HepG2 (cell line): ENCODE results near the gene VWA1. TPM values are rescaled to one million over a fixed set of nuclear protein-coding genes. Genes with fewer than 3 reads are reported as not detected.

Source experiments
- CREM ChIP-seq, 2 experiments: sonication (generic) in 1 of 2; formaldehyde crosslinking in 1 of 2; IDR thresholded peaks; 2 replicates each; pipeline versions ENCODE4 v1.4.0 to v1.6.1; 2016 to 2020; ENCODE audit warnings: antibody characterized with exemption in 1 of 2, mild to moderate bottlenecking in 1 of 2, missing genetic modification reagents in 1 of 2
- DNMT1 ChIP-seq: sonication (generic); formaldehyde crosslinking; IDR thresholded peaks from 2 replicates; pipeline ENCODE4 v1.5.1; 2020; ENCODE audit warnings: mild to moderate bottlenecking, missing genetic modification reagents
- FOXO1 ChIP-seq: sonication (generic); formaldehyde crosslinking; IDR thresholded peaks from 2 replicates; pipeline ENCODE4 v1.4.0; 2020; ENCODE audit warnings: missing genetic modification reagents
- HDAC1 ChIP-seq: sonication (generic); formaldehyde crosslinking; IDR thresholded peaks from 2 replicates; pipeline ENCODE4 v1.5.1; 2020; ENCODE audit warnings: mild to moderate bottlenecking, missing genetic modification reagents
- HNF4G ChIP-seq, 2 experiments: sonication (generic) in 1 of 2; formaldehyde crosslinking in 1 of 2; IDR thresholded peaks; 2 replicates each; pipeline versions ENCODE4 v1.4.0 to v1.6.1; 2011 to 2020; ENCODE audit warnings: borderline replicate concordance in 2 of 2, low read depth in 2 of 2, mild to moderate bottlenecking in 2 of 2, low read length in 1 of 2, missing genetic modification reagents in 1 of 2, moderate library complexity in 1 of 2
- JUN ChIP-seq: sonication (generic); formaldehyde crosslinking; IDR thresholded peaks from 2 replicates; pipeline ENCODE4 v1.4.0; 2020; ENCODE audit warnings: mild to moderate bottlenecking, missing genetic modification reagents
- PITX1 ChIP-seq: sonication (generic); formaldehyde crosslinking; IDR thresholded peaks from 2 replicates; pipeline ENCODE4 v1.5.1; 2020; ENCODE audit warnings: mild to moderate bottlenecking, missing genetic modification reagents
- RARA ChIP-seq: IDR thresholded peaks from 2 replicates; pipeline ENCODE4 v1.6.1; 2016; ENCODE audit warnings: missing genetic modification reagents, missing compliant biosample characterization
- REST ChIP-seq, 2 experiments: IDR thresholded peaks; 2 replicates each; pipeline ENCODE4 v1.6.1; 2011 to 2012; ENCODE audit warnings: low read length in 2 of 2, borderline replicate concordance in 1 of 2, low read depth in 1 of 2, mild to moderate bottlenecking in 1 of 2, moderate library complexity in 1 of 2
- SP1 ChIP-seq, 2 experiments: fragments of 450-650 bp in 1 of 2; sonication (generic) in 1 of 2; formaldehyde crosslinking in 1 of 2; IDR thresholded peaks; 2 replicates each; pipeline versions ENCODE4 v1.4.0 to v1.6.1; 2016 to 2020; ENCODE audit warnings: missing genetic modification reagents in 1 of 2
- ZMAT5 ChIP-seq: sonication (generic); formaldehyde crosslinking; IDR thresholded peaks from 2 replicates; pipeline ENCODE4 v1.5.0; 2020; ENCODE audit warnings: mild to moderate bottlenecking, low read depth, missing genetic modification reagents, borderline replicate concordance
- ZNF234 ChIP-seq: sonication (generic); formaldehyde crosslinking; conservative IDR thresholded peaks from 2 replicates; pipeline ENCODE4 v1.5.1; 2020; ENCODE audit warnings: mild to moderate bottlenecking, missing genetic modification reagents
- ZNF264 ChIP-seq: sonication (generic); formaldehyde crosslinking; IDR thresholded peaks from 2 replicates; pipeline ENCODE4 v1.4.0; 2020; ENCODE audit warnings: missing genetic modification reagents
- ZNF33B ChIP-seq: sonication (generic); formaldehyde crosslinking; IDR thresholded peaks from 2 replicates; pipeline ENCODE4 v1.5.1; 2020; ENCODE audit warnings: mild to moderate bottlenecking, missing genetic modification reagents
- ZNF503 ChIP-seq: sonication (generic); formaldehyde crosslinking; IDR thresholded peaks from 2 replicates; pipeline ENCODE4 v1.4.0; 2020; ENCODE audit warnings: missing genetic modification reagents
- ZNF550 ChIP-seq: sonication (generic); formaldehyde crosslinking; IDR thresholded peaks from 2 replicates; pipeline ENCODE4 v1.4.0; 2020; ENCODE audit warnings: mild to moderate bottlenecking, missing genetic modification reagents, borderline replicate concordance
- ZNF777 ChIP-seq: sonication (generic); formaldehyde crosslinking; IDR thresholded peaks from 2 replicates; pipeline ENCODE4 v1.4.0; 2020; ENCODE audit warnings: missing genetic modification reagents
- ZNF780A ChIP-seq: sonication (generic); formaldehyde crosslinking; IDR thresholded peaks from 2 replicates; pipeline ENCODE4 v1.8.0; 2022; ENCODE audit warnings: mild to moderate bottlenecking, missing genetic modification reagents, moderate library complexity
- polyA plus RNA-seq, 8 experiments: library from polyadenylated mRNA; depleted of rRNA in 3 of 8; stranded (reverse) in 7 of 8; unstranded in 1 of 8; fragments of >200 nt; fragmentation: Illumina TruSeq in 4 of 8; extraction: Trizol in 4 of 8; gene quantifications; 2 replicates each; pipeline versions ENCODE4 v1.2.1 to v1.2.3, GENCODE V29; 2011 to 2016; ENCODE audit warnings: low read depth in 4 of 8, missing spikeins in 1 of 8, mixed read lengths in 1 of 8; ENCODE audit not compliant: insufficient read depth in 1 of 8
- total RNA-seq, 5 experiments: library from RNA; depleted of rRNA; stranded (reverse); fragments of >200 nt; fragmentation: Illumina TruSeq; extraction: Trizol; gene quantifications; 2 replicates each; pipeline ENCODE4 v1.2.3, GENCODE V29; 2016; ENCODE audit warnings: low read depth in 1 of 5
- TF ChIP-seq, protein P1 (sequence below): sonication (generic); formaldehyde crosslinking; IDR thresholded peaks from 2 replicates; pipeline ENCODE4 v1.4.0; 2020; ENCODE audit warnings: mild to moderate bottlenecking, missing genetic modification reagents
- TF ChIP-seq, protein P2 (sequence below): sonication (generic); formaldehyde crosslinking; IDR thresholded peaks from 2 replicates; pipeline ENCODE4 v1.4.0; 2020; ENCODE audit warnings: missing genetic modification reagents
- TF ChIP-seq, protein P3 (sequence below): IDR thresholded peaks from 2 replicates; pipeline ENCODE4 v1.6.1; 2012; ENCODE audit warnings: inconsistent platforms

VWA1 gene
- total and polyA plus RNA-seq, 2 of the 13 experiments (the other 11 are each of a cell fraction or from before 2014, with no cell fraction given), result 40.9 to 57.5 TPM

- TF ChIP-seq HNF4G (IDR thresholded peaks at IDR 0.05; ENCODE audit: borderline replicate concordance, low read depth, low read length) (peak; percentile 49; the same call in 1 of the 2 replicates), HNF4G (CRISPR knock-in tag; IDR thresholded peaks at IDR 0.05; ENCODE audit: borderline replicate concordance, low read depth) (no peak), FOXO1 (no peak), ZNF503 (CRISPR knock-in tag) (no peak), ZNF780A (CRISPR knock-in tag) (no peak), HDAC1 (CRISPR knock-in tag) (peak; percentile 74), ZMAT5 (CRISPR knock-in tag) (no peak), ZNF234 (CRISPR knock-in tag) (no peak), DNMT1 (CRISPR knock-in tag) (no peak), REST (IDR thresholded peaks at IDR 0.05; ENCODE audit: borderline replicate concordance in 1 of 2, low read depth in 1 of 2, low read length in 2 of 2) (no peak), CREM (IDR thresholded peaks at IDR 0.05) (no peak), CREM (CRISPR knock-in tag; IDR thresholded peaks at IDR 0.05) (no peak), JUN (CRISPR knock-in tag) (0 out of 2 replicates have a peak, but pooled peaks have one; percentile 23), ZNF33B (no peak), RARA (CRISPR knock-in tag) (0 out of 2 replicates have a peak, but pooled peaks have one; percentile 12), PITX1 (CRISPR knock-in tag) (peak; percentile 15; the same call in 1 of the 2 replicates), ZNF777 (CRISPR knock-in tag) (no peak), SP1 (IDR thresholded peaks at IDR 0.05) (no peak), SP1 (CRISPR knock-in tag; IDR thresholded peaks at IDR 0.05) (no peak), ZNF264 (CRISPR knock-in tag) (no peak), ZNF550 (CRISPR knock-in tag) (no peak)
- TF ChIP-seq, protein P1, sequence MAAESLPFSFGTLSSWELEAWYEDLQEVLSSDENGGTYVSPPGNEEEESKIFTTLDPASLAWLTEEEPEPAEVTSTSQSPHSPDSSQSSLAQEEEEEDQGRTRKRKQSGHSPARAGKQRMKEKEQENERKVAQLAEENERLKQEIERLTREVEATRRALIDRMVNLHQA (CRISPR knock-in tag), result no peak
- TF ChIP-seq, protein P2, sequence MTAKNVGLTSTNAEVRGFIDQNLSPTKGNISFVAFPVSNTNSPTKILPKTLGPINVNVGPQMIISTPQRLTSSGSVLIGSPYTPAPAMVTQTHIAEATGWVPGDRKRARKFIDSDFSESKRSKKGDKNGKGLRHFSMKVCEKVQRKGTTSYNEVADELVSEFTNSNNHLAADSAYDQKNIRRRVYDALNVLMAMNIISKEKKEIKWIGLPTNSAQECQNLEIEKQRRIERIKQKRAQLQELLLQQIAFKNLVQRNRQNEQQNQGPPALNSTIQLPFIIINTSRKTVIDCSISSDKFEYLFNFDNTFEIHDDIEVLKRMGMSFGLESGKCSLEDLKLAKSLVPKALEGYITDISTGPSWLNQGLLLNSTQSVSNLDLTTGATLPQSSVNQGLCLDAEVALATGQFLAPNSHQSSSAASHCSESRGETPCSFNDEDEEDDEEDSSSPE (CRISPR knock-in tag), result no peak
- TF ChIP-seq, protein P3, sequence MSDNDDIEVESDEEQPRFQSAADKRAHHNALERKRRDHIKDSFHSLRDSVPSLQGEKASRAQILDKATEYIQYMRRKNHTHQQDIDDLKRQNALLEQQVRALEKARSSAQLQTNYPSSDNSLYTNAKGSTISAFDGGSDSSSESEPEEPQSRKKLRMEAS, result no peak
Observed at GRCh38 chr1:1425753-1426495, 9.6 kb upstream of the VWA1 start (continued).
